Suppressor macrophage treated with lipopolysaccharide for 4 hours (primary cell): ENCODE results near the gene HDAC9.

Source experiments
- DNase-seq: peaks from one replicate; pipeline ENCODE4 v3.0.0-alpha.2; 2020

Gene HDAC9

DNA sequence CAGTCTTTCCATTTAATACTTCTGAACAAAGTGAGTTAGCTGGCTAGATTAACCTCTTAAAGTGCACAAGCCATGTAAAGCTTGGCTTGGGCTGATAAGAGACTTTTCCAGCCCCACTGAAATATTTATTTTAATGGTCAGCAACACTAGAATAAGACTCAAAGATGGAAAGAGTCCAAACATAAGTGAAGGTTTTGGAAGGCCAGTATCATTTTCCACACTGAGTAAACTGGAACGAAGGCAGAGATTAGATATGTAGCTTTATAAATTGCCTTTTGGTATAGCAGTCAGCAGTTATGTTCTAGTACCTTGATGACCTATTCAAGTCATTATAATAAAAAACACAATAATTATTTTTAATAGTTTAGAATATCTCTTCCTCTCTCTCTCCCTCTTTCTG is 102.2 kb downstream of the HDAC9 start:
- no peak for DNase-seq

DNA sequence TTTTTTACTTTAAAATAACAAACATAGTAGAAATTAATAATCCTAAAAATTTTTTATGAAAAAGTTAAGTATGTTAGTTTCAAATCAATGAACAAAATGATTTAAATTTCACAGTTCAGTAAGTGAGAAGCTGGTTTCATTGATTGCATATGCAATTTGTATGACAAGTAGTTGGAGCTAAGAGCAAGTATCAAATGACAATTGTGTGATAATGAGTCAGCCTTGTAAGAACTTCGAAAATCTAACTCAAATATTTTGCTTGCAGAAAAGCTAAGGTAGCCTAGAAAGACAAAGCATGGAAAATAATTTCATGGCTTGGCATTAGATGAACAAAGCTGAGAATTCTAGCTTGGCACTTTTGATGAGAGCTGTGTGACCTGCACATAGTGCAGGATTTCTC is 111.5 kb downstream of the HDAC9 start:
- no peak for DNase-seq

DNA sequence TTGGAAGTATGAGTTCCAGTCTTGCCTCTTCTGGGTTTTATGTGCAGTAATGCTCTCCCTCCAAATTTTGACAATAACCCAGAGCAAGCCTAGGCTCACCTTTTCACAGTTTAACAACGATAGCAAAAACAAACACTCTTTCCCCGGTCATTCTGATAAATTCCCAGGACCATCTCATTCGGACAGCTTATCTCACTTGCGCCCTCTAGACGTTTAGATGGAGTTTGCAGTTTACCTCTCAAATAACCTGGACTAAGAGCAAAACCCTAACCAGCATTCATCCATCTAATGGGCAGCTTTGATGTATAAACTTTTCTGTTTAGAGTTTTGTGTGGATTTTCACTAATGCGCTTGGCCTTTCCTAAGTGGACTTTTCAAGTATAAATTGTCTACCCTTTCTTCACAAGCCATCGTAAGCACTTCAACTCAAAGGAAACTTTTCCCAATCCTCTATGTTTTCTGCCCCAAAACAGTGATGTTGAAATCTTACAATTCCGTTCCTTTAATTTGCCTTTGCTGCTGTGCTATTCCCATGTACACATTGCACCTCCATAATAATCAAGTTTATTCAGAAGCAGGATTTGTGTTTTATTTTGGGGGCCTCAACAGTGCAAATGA is 114.9 kb downstream of the HDAC9 start:
- peak; percentile 18 for DNase-seq

DNA sequence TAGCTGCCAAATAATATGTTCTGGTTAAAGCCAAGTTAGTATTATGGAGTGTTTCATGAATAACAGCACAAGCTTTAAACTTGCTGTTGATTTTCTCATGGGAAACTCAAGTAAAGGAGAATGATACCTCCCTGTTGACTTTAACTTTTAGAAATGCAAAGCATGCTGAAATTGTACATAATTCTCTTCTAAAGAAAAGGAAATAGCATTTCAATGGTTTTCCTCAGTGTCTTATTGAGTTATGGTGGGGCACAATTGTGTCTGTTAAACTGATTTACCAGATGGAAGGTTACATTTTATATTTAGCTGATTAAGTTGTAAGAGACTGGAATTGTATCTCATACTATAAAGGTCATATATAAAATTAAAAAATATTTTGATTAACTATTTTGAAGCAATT is 119.3 kb downstream of the HDAC9 start:
- no peak for DNase-seq

DNA sequence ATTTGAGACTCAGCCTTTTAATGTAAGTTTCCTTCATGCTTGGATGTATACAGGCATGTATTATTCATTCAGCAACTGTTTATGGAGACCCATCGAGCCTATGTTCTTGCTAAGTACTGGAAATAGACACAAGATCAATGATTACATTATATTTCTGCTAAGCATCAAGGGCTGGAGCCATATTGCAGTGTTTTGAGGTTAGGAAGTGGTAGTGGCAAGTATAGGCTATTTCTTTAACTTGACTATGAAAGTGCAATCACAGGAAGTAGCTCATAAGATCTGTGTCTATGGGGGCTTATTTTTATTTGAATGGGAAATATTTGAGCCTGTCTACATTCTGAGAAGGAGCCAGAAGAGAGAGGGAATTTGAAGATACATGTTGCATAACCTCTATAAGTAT is 123.8 kb downstream of the HDAC9 start:
- no peak for DNase-seq

DNA sequence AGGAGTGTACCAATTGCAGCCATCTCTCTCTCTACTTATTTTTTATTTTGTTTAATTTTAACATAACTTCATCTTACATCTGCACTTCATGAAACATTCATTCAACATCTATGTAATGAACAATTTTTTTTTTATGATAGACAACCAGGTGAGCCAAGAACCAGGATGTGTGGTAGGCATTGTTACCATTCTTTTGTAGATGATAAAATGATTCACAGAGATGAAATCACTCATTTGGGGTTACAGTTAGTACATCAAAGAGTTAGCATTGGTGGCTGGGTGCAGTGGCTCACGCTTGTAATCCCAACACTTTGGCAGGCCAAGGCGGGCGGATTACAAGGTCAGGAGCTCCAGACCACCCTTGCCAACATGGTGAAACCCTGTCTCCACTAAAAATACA is 127.8 kb downstream of the HDAC9 start:
- no peak for DNase-seq

DNA sequence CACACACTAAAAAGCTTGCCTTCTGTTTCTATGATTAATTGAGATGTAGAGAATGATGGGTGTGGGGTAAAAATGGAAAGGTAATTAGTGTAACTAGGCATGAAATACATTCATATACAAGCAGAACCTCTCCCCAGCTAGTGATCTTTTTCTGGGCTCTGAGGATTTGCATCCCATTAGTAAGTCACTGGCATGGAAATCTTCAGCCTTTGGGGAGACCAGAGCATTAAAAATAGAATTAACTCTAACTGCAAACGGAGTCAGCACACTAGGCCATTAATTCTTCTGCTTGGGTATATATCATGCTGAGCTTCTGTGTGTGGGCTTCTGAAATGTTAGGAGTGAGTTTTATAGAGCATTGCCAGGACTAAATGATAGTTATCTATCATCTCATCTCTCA is 128.9 kb downstream of the HDAC9 start:
- DNase-seq = no peak

DNA sequence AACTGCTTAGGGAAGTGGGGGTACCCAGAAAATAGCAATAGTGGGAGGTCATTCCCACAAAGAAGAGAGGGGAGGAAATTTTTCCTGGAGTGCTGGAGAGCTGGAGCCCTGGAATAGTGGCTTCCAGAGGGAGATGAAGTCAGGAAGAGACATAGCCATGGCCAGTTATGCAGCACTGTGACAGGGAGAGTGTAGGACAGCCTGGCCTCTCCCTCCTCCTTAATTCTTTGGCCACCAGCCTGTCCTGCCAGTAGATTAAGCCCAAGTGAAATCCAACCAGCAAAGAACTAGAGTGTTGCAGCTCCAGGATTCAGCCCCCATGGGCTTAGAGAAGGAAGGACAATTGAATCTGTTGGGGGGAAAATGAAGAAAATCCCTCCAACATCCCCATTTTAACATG is 130.5 kb downstream of the HDAC9 start:
- no peak for DNase-seq

DNA sequence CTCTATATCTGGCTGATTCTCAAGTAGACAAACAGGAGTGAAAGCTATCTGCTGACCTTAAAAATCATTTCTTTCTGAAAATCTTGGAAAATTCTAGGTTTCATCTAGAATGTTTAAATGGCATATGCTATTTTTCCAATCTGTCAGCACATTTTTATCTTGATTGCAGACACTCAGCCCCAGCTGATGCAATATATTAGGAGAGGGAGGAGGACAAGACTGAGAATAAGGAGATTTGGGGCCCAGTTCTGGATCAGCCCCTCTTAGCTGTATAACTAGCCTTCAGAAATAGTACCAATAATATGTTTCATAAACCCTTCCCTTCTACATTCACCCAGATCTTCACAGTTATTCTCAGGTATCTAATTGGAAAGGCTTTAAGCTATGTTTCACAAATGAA is 131.2 kb downstream of the HDAC9 start:
- no peak for DNase-seq

DNA sequence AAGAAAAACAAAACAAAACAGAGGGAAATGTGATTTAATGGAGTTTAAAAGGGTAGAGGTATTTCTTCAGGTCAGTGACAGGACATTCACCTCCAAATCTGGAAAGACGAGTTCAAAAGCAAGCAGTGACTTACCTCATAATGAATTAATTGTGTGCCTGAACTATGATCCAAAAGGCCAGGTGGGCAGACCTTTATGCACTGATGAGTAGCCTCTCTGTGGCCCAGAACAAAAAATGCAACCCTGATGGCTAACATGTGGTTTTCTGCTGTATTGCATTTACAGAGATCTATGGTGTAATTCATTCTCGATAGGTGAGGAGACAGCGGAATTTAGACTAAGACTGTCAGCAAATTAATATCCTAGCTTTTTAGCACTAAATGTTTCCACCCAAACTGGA is 142.0 kb downstream of the HDAC9 start:
- no peak for DNase-seq

DNA sequence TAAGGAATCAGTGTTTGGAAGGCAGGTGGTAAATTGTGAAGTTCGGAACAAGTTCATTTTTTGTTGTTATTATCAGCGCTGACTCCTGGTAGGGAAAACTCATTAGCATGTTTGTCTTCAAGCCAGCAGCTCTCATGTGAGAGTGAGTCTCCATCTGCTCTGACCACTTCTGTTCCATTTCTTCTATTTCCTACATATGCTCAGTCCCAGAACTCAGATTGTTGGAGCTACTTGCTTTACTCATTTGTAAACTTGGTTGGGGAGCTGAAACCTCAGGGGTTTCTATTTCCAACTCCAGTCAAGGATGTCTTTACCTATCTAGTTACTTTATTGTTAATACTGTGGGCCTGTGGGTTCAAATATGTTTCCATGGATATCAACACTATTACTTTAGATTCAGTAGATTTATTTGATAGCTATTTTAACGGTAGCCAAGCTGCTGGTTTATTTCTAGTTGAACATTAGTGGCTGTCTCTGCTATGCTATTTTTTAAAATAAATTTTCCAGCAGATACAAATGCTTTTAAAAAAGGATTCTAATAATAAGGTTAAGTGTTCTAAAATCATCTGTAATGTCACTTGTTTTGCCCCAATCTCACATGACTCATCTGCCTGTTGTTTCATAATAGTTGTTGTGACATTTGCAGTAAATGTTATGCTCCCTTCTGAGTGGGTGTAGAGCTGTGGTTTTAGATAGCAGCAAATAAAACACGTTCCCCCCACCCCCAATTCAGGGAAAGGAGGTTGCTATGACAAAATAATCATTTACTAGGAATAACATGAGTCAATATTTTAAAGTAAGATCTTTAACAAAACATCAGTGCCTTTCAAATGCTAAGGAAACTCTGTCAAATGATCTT is 143.3 kb downstream of the HDAC9 start:
- DNase-seq = peak; percentile 90

DNA sequence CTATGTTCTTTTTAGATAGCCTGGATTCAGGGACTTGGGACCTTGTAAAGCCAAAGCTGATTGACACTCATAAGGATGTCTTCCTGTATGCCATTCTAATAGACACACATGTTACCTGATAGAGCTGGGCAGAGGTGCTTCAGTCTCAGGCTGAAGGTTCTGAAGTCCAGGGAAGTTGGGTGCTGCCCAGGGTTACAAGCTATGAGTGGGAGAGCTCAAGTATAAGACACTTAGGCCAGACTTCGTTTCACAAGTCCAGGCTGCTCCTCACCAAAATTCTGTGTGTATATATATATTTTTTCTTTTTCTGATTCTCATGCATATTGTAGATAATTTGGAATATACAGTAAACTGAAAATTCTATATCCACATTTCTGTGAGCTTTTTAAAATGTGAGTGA is 144.2 kb downstream of the HDAC9 start:
- DNase-seq = no peak

DNA sequence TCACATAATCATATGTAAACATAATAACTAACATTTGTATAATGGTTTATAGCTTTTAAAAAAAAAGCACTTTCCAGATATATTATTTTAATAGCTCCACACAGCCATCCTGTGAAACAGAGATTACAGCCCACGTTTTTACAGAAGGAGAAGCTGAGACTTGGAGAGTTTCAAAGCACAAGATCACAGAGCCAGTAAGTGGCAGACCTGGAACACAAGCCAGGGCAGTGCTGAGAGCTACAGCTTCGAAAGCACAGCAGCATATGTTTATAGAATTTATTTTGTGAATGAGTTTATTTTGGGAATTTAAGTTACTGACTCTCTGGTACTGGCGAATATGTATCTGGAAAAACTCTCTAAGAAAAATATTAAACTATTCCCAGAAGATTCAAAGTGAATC is 149.4 kb downstream of the HDAC9 start:
- no peak for DNase-seq

DNA sequence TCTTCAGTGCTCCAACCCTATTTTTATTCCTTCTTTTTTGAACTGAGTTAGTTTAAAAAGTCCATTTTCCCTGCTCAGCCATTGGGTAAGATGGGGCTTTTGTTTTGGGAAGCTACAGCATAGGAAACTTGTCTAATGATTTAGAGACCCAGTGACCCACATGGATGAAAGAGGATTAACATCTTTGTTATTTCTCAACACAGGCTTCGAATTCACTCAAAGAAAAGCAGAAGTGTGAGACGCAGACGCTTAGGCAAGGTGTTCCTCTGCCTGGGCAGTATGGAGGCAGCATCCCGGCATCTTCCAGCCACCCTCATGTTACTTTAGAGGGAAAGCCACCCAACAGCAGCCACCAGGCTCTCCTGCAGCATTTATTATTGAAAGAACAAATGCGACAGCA is 152.0 kb downstream of the HDAC9 start:
- DNase-seq = peak; percentile 38

DNA sequence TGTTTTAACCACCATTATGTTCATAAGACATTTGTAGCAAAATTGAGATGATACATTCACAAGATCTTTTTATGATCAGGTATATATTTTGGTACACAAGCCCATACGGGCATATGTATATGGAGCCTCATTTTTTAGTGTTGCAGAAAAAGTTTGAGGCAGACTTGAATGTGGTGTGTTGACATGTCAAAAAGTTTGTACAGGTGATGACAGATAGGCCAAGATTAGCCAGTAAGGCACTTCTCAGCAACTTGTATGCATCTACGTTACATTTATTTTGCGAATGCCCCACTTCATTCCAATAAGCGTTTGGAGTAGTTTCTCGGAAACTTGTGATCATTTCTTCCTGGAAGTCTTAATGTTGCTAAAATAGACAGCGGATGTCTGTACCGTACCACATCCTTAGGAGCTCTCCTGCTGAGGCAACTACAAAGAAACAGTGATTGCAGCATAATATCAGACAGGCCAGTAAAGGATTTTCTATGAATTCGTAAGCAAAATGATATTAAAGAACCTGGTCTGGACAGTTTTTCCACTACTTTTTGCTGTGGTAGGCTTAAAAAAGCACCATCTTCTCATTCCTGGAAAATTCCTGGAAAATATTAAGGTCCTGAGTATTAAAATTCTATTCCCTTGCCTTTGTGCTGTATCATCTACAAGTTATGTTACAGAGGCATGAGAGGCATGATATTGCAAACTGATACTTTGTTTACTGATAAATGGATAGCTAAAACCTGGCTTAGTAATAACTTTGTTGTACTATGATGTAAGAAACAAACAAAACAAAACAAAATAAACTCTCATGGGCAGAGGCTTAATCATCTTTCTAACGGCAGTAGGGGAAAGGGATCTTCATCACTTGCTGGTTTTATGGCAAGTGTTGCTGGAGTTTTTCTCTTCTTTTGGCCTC is 153.6 kb downstream of the HDAC9 start:
- no peak for DNase-seq

DNA sequence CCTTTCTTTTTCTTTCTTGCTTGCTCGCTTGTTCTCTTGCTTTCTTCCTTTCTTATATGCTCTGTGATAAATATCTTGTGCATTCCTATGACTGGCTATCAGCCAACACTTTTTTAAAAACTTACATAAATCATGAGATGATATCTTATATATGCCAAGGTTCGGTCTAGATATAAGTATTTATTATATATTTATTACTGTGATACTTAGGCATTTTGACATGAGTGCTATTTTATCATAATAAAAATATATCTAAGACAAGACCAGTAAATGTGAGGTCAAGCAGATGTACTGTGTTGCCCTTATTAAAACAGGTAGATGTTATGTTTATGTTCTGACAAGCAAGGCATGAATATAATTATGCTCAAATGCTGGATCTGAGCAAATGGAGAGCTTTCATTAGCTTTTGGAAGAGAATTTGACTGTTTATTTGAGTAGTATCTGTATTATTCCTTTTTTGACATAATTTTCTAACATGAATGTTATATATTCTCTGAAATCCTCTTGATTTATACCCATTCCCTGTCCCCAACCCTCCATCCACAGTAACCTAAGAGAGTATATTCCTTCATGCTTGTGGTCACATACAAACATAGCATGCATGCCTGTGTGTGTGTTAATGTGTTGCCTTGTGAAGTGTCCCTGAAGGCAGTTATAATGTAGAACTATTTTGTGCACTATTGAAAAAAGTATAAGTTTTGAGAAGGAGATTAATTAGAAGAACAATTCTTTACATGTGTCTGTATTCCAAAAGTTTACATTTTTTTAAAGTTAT is 158.0 kb downstream of the HDAC9 start:
- no peak for DNase-seq

DNA sequence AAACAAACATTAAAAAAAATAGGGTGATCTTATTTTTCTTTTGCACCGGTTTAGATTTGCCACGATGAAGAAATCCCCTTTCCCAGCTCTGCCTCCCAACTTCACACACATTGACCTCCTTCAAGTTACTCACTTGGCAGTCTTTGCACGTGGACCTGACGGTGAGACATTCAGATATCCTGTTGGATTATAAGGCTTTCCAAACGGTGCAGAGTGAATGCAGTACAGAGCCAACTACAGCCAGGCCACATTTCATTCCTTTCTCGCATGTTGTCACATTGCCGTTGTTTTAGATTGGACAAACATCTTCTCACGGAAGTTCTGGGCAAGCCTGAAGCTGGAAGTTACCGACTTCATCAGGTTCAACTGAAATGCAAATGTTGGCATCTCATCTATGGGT is 159.2 kb downstream of the HDAC9 start:
- no peak for DNase-seq

DNA sequence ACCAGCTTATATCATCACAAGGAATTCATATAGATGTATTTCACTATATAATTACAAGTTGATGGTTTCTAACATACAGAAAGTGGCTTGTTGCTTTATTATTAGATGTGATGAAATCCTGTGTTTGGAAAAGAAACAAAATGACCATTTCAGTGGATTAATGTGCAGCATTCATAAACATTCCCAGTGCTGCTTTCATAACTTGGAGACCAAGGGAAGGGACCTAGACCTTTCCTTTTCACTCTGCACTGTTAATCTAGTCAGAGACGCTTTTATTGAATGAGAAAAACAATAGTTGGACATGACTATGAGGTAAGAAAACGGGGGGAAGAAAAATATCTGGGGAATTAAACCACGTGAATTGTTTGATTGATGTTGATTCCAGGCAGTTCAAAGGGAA is 160.0 kb downstream of the HDAC9 start:
- no peak for DNase-seq

DNA sequence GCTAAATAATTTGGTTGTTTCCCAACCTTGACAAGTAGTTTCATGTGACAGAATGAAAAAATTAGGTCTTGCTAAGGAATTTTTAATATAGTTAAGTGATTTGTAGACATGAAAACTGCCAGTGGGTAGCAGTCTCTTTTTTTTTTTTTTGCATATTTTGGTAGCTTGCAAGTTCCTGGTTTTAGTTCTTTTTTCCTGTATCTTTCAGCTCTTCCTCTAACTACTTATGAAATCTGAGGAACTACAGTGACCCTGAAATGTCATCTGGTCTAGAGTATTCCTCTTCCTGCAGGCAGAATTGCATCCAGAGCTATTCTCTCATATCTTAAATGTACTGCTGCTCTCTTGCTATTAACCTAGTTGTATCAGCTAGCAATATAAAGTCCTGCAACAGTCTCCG is 160.4 kb downstream of the HDAC9 start:
- DNase-seq = peak; percentile 66

DNA sequence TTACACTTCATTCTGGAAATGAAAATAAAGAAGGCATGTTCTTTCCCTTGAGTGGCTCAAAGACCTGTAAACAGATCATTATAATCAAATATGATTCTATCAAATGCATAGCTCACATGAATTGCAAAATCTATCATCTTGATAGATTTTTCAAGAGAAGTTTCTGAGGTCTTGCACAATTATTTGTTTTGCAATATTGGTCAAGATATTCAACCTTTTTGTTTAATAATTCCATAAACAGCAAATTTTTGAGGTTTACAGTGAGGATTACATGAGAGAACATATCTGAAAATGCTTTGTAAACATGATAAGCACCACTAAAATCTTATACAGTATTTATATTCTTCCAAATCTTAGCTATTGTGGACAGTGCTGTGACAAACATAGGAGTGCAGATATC is 160.8 kb downstream of the HDAC9 start:
- no peak for DNase-seq

DNA sequence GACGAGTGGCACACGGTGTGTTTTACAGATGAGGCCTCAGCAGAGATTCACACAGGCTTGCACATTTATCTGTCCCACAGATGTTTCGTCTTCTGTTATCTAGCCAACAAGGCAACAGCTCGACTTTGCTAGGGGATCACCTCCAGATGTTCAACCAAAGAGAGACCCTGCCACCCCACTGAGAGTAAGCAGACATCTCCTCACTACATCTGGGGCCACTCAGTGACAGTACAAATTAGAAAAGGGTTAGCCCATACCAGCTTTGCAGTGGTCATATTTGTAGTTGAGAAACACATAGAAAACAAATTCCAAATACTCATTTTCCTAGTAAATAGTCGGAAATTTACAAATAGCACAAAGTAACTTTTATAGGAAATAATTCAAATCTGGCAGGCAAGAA is 164.2 kb downstream of the HDAC9 start:
- no peak for DNase-seq

DNA sequence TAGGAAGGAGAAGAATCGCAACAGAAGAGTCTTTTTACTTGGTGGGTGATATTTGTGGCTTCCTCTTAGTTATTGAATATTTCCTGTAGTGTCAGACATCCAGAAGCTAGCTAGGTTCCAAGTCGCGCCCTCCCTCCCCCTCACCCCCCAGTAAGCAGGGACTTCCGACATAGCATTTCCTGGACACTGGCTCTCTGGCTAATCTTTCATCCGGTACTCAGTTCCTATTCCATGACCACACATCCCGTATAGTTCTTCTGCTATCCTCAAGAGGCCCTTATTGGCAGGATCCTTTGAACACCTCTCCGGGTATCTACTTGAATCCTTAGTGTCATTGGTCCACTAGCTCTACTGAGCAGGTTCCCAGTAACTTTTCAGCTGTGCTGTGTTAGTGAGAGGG is 167.8 kb downstream of the HDAC9 start:
- DNase-seq = no peak
